Measurements from ENCODE around the gene KCNQ1OT1. TPM values are rescaled to one million over a fixed set of nuclear protein-coding genes. Genes with fewer than 3 reads are reported as not detected.

KCNQ1OT1 gene
- total RNA-seq, 2 donors from 2014 or later, result 5.2 to 6.9 TPM

DNA sequence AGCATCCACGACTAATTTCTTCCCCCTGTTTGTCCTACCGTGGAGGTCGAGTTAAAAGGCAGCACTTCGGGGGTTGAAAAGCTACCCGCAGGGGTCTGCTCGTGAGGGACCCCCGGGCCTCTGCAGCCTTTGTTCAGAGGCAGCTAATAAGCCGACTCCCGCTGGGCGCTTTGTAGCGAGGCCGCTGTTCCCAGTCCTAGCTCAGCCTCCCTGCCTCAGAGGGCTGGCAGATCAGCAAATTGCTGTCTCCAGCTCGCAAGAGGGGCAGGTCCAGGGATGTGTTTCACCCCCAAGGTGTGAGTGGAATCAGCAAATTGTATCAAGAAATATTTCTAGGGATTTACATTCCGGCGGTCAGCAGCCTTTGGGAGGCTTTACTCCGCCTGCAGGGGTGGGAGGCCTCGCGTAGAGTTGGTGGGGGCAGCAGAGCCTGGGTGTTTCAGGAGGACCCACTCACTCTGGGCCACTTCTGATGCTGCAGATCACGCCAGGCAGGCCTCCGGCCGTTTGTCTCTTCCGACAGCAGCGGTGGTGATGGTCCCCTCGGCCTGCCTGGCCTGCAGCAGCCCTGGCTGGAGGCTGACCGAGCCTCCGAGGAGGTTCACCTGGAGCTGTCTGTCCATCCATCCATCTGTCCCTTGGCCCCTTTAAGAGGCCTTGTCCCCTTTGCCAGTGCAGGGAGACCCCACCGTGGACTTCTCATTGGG lies 21.6 kb upstream of the KCNQ1OT1 start:
- Histone ChIP-seq H3K27ac (ENCODE audit: low read depth, low read length) (no peak overlapping the region), H3K4me1 (ENCODE audit: control insufficient read depth, insufficient read depth, low read length) (peaks cover 33% of the 10 kb centered on the region), H3K27me3 (ENCODE audit: control insufficient read depth, insufficient read depth, low read length, poor library complexity, severe bottlenecking) (no peaks in the 10 kb centered on the region), H3K9me3 (ENCODE audit: control insufficient read depth, low read length) (no peaks in the 10 kb centered on the region), H3K36me3 (ENCODE audit: control insufficient read depth, insufficient read depth, low read length) (no peaks in the 10 kb centered on the region), H3K9ac (ENCODE audit: extremely low read depth, low read length, poor library complexity, severe bottlenecking) (peak overlapping the region; percentile 6), H3K4me3 (ENCODE audit: low read length) (no peak overlapping the region)
- TF ChIP-seq, protein P1, sequence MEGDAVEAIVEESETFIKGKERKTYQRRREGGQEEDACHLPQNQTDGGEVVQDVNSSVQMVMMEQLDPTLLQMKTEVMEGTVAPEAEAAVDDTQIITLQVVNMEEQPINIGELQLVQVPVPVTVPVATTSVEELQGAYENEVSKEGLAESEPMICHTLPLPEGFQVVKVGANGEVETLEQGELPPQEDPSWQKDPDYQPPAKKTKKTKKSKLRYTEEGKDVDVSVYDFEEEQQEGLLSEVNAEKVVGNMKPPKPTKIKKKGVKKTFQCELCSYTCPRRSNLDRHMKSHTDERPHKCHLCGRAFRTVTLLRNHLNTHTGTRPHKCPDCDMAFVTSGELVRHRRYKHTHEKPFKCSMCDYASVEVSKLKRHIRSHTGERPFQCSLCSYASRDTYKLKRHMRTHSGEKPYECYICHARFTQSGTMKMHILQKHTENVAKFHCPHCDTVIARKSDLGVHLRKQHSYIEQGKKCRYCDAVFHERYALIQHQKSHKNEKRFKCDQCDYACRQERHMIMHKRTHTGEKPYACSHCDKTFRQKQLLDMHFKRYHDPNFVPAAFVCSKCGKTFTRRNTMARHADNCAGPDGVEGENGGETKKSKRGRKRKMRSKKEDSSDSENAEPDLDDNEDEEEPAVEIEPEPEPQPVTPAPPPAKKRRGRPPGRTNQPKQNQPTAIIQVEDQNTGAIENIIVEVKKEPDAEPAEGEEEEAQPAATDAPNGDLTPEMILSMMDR (conservative IDR thresholded peaks at IDR 0.05), result no peak
- Mint-ChIP-seq H3K36me3 (ENCODE audit: low read depth) (no peaks in the 10 kb centered on the region), H3K4me3 (peak overlapping the region; percentile 18), H3K27ac (peak overlapping the region; percentile 76), H3K27me3 (ENCODE audit: insufficient read depth) (peaks cover 60% of the 10 kb centered on the region), H3K9me3 (no peaks in the 10 kb centered on the region), H3K4me1 (peaks cover 58% of the 10 kb centered on the region)
- WGBS, 2 experiments (ENCODE audit: insufficient coverage in 1 of 2, insufficient read length in 1 of 2), result 30 to 31% methylated on average over 23 to 27 of the region's 27 CpGs
- DNase-seq, result peak; percentile 90

- Histone ChIP-seq H3K9ac (ENCODE audit: extremely low read depth, low read length, poor library complexity, severe bottlenecking) (no peak overlapping the region), H3K36me3 (ENCODE audit: control insufficient read depth, insufficient read depth, low read length) (no peaks in the 10 kb centered on the region), H3K27ac (ENCODE audit: low read depth, low read length) (no peak overlapping the region), H3K4me3 (ENCODE audit: low read length) (no peak overlapping the region), H3K9me3 (ENCODE audit: control insufficient read depth, low read length) (no peaks in the 10 kb centered on the region), H3K27me3 (ENCODE audit: control insufficient read depth, insufficient read depth, low read length, poor library complexity, severe bottlenecking) (peaks cover 4% of the 10 kb centered on the region), H3K4me1 (ENCODE audit: control insufficient read depth, insufficient read depth, low read length) (peaks cover 28% of the 10 kb centered on the region)
- Mint-ChIP-seq H3K27me3 (ENCODE audit: insufficient read depth) (peaks cover 63% of the 10 kb centered on the region), H3K4me1 (peaks cover 49% of the 10 kb centered on the region), H3K36me3 (ENCODE audit: low read depth) (no peaks in the 10 kb centered on the region), H3K9me3 (no peaks in the 10 kb centered on the region), H3K27ac (no peak overlapping the region), H3K4me3 (peak overlapping the region; percentile 12)
- no peak for DNase-seq
- TF ChIP-seq, protein P1 (conservative IDR thresholded peaks at IDR 0.05), result no peak
- WGBS, 2 experiments (ENCODE audit: insufficient coverage in 1 of 2, insufficient read length in 1 of 2), result 85 to 86% methylated on average over 15 to 17 of the region's 17 CpGs
These were observed 20.2 kb upstream of the KCNQ1OT1 start for GRCh38 chr11:2719831-2720590.

DNA sequence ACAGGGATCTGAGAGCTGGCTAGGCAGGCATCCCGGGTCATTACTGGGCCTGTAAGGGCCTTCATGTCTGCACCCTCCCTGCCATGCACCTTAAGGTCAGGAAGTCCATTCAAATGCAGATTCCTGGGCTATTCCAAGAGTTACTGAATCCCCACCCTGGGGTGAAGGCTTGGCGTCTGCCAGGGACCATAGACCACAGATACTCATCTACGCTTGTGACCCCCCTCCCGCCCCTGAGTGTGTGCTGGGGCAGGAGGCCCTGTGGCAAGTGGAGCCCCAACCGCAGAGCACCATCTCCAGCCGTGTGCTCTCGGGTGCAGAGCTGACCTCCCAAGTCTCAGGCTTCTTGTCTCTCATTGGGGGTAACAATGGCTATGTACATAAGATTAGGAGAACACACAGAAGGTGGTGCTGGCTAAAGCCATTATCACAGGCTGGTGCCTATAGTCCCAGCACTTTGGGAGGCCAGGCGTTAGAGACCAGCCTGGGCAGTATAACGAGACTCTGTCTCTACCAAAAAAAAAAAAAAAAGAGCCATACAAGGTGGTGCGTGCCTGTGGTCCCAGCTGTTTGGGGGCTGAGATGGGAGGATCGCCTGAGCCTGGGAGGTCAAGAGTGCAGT lies 19.1 kb upstream of the KCNQ1OT1 start:
- peaks cover 26% of the 10 kb centered on the region for H3K4me1 ChIP-seq (ENCODE audit: control insufficient read depth, insufficient read depth, low read length)
- 45 to 61% methylated on average over 5 to 9 of the region's 11 CpGs for WGBS, 2 experiments (ENCODE audit: insufficient coverage in 1 of 2, insufficient read length in 1 of 2)
- Mint-ChIP-seq H3K4me3 (peak overlapping the region; percentile 12), H3K9me3 (no peaks in the 10 kb centered on the region), H3K36me3 (ENCODE audit: low read depth) (no peaks in the 10 kb centered on the region), H3K27ac (no peak overlapping the region), H3K4me1 (peaks cover 43% of the 10 kb centered on the region), H3K27me3 (ENCODE audit: insufficient read depth) (peaks cover 66% of the 10 kb centered on the region)
- H3K9me3 ChIP-seq (ENCODE audit: control insufficient read depth, low read length), result no peaks in the 10 kb centered on the region
- no peak overlapping the region for H3K27ac ChIP-seq (ENCODE audit: low read depth, low read length)
- H3K36me3 ChIP-seq (ENCODE audit: control insufficient read depth, insufficient read depth, low read length), result no peaks in the 10 kb centered on the region
- peak; percentile 74 for DNase-seq
- peaks cover 4% of the 10 kb centered on the region for H3K27me3 ChIP-seq (ENCODE audit: control insufficient read depth, insufficient read depth, low read length, poor library complexity, severe bottlenecking)
- TF ChIP-seq, protein P1 (conservative IDR thresholded peaks at IDR 0.05), result no peak
- H3K4me3 ChIP-seq (ENCODE audit: low read length), result no peak overlapping the region
- H3K9ac ChIP-seq (ENCODE audit: extremely low read depth, low read length, poor library complexity, severe bottlenecking), result no peak overlapping the region

Data from endodermal cell (in vitro differentiated cells).